Activated CD8-positive, alpha-beta memory T cell treated with anti-CD3 and anti-CD28 coated beads for 24 hours (primary cell): Measurements from ENCODE around the gene ADGRF1.
"Not testable (repeated sequence)": the region's sequence is repeated elsewhere in the genome, so short reads cannot be mapped to it uniquely, and the experiment has no call there.

Experiments used
- DNase-seq: peaks from one replicate; pipeline ENCODE4 v3.0.0-alpha.2; 2020

Gene ADGRF1

DNA sequence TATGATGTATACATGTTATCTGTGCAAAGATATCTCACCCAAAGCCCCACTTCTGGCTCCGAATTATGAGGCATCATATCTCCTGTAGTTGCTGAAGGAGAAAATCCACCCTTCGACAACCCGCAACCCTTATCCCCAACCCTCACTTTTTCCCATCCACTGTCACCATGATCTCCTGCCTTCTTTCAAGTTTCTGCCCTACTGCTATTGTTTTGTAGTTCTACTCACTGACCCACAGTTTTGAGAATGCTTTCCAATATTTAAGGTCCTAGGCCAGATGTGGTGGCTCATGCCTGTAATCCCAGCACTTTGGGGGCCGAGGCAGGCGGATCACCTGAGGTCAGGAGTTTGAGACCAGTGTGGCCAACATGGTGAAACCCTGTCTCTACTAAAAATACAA, 22.2 kb downstream of the ADGRF1 start:
- DNase-seq, result no peak

DNA sequence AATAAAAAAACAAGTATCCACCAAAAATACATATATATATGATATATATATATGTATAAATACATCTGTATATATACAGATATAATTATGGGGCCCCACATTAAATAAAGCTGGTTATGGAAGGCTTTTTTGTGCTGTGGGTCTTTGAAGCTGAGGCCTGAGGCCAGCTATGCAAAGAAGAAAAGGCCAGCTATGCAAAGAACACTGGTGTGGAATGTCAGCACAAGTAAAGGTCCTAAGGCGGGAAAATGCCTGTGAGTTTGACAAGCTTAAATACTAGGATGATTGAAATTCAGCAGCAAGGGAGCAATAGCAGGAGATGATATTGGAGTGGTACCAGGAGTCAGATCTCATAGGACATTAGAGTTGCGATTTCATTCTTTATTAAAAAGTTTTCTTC, 25.2 kb downstream of the ADGRF1 start:
- DNase-seq, result no peak

DNA sequence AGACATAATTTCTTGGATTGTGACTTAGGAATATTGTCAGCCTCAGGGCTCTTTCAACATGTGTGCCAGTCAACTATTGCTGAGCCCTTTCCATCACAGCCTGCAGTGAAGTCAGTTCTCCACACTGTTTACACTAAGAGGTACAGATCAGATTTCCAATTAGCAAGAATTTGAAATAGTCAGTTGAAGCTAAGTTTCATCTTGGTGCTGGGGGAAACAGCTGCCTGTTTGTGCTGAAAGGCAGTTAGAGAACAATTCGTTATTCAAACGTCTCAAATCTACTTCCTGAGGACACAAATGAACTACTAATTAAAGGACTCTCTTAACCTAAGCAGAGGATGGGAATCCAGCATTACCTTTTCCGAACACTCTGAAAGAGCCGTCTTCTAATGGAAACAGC, 25.9 kb downstream of the ADGRF1 start:
- DNase-seq, result no peak

DNA sequence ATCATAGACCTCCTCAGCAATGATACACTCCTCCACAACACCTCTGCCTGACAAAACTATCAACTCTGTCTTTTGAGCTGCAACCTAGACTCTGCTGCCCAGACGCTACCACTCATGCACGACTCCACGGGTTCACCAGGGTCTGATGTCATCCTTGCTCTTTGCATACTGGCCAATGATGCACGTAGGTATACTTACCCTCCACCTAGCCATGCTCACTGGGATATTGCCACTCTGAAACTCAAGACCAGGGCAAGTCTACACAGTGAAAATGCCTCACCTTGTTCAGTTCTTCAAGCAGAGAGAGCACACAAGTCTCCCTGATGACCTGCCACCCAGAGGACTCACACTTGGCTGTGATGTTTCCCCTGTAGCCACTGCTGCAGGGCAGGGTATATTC, 27.7 kb downstream of the ADGRF1 start:
- no peak for DNase-seq

DNA sequence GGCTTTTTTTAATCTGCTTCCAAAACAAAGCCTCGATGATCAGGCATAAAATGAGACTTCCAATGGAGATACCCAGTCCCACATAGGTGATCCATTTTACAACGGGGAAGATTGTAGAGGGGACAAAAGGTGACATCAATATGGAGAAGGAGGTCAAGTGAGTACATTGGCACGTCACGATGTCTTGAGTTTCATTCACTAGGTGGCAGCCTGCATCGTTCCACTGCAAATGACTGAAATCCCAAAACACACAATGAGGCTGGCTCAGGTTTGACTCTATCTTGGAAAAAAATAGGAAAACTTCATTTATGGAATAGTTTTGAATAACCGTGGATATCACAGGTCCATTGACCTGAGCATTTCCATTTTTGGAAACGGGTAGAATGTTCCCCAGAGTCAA, 32.5 kb downstream of the ADGRF1 start:
- DNase-seq, result no peak

DNA sequence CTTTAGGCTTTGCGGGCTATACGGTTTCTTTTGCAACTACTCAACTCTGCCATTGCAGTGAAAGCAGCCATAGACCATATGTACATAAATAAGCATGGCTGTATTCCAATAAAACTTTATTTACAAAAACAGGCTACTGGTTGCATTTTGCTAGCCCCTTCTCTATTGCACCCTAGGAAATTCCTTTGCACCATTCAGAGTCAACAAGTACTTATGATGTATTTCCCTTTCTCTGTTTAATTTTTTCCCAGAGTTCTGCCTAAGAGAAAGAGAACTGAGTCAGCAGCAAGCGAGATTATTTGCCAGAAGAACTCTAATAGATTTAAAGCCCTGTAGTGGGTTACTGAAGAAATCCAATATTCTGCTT, 33.8 kb downstream of the ADGRF1 start:
- DNase-seq, result no peak

DNA sequence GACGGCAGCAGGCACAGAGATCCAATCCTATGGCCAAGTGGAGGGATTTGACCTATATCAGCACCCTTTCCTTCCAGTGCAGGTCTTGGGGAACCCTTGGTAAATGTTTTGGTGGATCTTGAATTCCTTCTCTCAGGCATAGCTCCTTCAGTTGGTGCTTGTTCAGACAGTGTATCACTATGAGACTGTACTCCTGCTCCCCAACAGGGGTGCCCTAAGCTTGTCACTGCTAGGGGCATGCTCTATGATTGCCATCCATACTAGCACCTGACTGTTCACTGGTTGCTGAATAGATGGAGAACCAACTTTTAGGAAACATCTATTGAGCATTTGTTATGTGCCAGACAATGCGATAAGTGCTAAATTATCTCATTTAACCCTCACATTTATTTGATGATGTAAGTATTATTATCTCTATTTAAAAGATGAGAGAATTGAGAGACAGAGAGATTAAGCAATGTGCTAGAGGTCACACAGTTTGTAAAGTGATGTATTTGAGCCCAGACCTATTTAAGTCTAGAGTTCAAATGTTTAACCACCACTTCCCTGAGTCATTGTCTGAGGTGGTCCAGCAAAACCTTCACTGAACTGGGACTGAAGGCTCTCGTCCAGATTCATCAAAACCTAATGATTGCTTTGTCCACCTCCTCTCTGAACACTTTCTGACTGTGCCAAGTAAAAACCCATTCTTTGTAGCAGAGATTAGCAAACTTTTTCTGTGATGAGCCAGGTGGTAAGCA, 34.3 kb downstream of the ADGRF1 start:
- DNase-seq, result no peak

DNA sequence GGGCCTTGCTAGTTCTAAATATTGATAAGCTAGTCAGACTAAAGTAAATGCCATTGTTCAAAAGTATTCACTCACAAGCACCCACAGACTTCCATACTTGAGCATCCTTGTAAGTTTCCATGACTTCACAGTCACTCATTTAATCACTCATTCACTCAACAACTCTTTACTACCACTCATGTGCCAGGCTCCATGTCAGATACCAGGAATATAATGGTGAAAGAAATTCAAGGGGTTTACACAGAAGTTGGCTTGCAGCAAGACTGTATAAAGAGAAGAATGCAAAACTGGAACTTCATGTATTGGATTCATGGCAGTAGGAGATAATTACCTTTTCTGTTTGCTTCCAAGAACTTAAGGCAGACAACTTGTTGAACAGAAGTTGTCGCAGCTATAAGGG, 36.6 kb downstream of the ADGRF1 start:
- DNase-seq, result no peak

DNA sequence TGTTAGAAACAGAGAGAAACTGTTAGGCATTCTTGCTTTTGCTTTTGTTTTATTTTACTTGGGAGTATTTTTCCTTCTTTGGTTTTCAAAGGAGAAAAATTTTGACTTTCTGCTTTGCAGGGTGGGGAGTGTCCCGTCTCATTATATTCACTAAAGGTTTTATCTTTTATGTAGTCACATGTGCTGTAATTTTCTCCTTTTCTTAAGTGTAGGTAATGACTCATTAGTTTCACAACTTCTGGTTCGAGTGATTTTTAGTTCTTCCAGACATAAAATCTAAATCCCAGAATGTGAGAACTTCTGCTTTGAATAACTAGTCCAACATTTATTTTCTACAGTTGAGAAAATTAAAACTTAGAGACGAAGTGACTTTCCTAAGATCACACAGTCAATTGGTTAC, 37.7 kb downstream of the ADGRF1 start:
- DNase-seq, result no peak

DNA sequence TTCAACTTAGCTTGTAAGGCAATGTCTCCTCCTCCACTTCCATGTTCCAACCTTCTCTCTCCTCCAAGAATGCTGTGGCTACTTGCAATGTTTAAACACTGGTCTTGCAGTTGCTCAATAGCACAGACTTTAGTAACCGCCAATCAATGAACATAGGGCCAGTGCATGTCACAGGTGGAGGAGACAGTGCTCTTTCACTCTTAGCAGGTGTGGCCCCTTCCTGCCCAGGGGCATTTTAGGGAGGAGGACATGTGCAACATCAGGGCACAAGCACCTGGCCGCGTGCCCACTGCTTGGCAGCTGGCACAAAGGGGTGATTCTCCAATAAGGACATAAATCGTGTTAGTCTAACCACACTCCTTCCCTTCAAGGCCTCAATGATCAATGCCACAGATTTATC, 41.3 kb downstream of the ADGRF1 start:
- no peak for DNase-seq

DNA sequence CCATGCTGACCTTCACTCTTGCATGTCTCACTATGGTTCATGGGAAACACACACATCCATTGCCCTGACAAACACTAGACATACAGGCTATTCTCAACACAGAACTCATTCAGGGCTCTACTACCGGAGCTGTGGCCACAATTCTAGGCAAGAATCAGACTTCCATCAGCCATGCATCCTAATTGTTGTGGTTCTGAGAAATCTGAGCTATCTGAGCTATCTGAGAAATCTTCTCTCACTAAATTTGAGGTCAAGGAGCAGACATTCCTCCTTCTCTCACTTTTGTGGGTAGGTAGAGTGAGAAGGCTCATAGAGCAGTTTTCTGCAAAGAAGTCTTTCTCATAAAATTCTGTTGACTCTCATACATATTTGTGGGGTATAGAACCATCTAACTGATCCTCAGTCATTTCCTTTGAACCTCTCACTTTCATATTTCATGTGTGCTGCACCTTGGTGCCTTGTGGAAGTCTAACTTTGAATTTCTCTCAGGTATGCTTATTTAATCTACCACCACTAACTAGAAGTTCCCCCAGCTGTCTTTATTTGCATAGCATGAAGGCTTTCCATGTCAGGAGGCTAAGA, 43.6 kb downstream of the ADGRF1 start:
- DNase-seq, result no peak

DNA sequence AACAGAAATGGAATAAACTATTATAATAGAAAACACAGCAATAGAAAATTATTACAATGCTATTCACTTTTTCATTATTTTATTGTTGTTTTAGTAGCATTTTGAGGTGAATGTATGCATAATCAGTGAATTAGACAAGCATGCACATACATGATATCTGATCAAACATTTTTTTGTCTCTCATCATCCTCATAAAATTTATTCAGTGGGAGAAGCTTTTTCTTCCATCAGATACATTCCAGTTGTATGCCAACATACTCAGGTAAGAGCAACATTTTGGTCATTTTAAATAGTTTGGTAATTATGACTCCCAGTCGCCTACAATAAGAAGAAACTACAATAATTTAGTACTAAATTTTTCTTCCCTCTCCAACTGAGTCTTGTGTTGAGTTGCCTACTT, 44.5 kb downstream of the ADGRF1 start:
- no peak for DNase-seq

DNA sequence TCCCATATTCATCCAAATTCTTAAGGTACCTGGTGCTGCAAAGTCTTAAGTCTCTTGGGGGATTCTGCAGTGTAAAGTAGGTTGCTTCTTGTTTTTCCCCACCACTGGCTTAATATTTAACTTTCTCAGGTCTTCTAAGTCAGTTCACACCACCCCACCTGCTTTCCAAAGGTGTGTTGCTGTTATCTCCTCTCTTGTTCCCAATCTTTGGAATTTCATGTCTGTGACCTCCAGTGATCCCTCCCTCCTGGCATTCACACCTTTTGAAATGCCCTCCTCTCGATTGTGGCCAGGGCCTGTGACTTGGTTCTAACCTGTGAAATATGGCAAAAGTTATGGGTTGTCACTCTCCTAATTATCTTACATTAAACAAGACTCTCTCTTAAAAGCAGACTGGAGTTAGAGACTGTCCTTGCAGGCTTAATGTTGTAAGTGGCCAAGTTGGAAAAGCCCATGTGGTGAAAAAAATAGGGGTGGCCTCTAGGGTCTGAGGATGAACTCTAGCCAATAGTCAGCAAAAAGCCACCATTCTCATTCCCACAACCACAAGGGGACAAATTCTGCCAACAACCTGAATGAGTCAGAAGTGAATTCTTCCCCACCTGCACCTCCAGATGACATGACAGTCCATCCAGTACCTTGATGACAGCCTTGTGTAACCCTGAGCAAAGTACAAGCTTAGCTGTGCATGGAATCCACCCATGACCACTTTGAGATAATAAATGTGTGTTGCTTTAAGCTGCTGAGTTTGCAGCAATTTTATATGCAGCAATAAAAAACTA, 45.1 kb downstream of the ADGRF1 start:
- DNase-seq, result no peak

DNA sequence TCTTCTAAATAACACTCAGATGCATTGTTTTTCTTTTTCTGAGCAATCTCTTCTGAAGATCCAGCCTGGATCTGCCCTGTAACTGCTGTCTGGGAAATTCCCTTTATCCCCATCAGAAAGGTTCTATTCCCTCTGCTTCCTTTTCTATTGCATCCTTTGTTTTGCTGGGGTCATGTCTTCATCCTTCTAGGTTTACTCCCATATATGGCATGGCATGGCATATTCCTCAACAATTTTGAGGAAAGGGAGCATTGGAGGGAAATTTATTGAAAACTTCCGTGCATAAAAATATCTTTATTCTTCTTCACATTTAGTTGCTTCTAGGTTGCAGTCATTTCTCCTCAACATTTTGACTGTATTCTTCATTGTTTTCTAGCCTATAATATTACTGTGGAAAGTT, 47.2 kb downstream of the ADGRF1 start:
- no peak for DNase-seq

DNA sequence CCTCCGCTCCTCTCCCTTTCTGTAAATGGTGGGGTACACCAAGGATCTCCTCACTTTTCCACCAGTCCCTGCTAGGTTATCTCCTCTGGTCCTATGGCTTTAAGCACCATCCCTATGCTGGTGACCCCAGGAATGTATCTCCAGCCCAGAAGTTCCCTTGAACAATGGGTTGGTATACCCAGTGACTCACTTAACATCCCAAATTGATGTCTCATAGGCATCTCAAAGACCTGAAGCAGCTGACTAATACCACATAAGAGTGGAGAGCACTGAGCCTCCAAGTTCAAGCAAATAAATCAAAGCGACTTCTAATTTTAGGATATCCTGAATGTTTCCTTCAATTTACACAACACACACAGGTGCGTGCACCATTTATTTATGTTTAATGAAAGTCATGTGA, 48.3 kb downstream of the ADGRF1 start:
- no peak for DNase-seq

DNA sequence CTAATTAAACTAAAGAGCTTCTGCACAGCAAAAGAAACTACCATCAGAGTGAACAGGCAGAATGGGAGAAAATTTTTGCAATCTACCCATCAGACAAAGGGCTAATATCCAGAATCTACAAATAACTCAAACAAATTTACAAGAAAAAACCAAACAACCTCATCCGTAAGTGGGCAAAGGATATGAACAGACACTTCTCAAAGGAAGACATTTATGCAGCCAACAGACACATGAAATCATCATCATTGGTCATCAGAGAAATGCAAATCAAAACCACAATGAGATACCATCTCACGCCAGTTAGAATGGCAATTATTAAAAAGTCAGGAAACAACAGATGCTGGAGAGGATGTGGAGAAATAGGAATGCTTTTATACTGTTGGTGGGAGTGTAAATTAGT, 49.7 kb downstream of the ADGRF1 start:
- not testable (repeated sequence) for DNase-seq

DNA sequence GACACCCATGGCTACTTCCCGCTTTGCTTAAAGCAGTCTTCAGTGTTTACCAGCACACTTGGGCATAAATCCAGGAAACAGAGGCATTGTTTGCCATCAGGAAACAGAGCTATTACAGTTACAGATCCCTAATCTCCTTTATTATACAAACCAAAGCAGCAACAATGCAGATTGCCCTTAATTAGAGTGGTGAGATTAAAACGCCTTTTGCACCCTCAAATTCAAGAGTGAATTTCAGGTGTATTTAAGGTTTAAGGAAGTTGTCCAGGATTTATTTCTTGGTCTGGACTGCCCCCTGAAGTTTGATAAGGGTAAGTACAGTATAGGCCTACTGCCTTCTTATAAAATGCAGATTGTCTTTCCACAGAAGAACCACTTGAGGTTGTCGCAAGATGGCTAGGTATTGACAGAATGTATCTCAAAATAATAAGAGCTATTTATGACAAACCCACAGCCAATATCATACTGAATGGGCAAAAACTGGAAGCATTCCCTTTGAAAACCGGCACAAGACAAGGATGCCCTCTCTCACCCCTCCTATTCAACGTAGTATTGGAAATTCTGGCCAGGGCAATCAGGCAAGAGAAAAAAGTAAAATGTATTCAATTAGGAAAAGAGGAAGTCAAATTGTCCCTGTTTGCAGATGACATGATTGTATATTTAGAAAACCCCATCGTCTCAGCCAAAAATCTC, 51.2 kb downstream of the ADGRF1 start:
- DNase-seq, result not testable (repeated sequence)

DNA sequence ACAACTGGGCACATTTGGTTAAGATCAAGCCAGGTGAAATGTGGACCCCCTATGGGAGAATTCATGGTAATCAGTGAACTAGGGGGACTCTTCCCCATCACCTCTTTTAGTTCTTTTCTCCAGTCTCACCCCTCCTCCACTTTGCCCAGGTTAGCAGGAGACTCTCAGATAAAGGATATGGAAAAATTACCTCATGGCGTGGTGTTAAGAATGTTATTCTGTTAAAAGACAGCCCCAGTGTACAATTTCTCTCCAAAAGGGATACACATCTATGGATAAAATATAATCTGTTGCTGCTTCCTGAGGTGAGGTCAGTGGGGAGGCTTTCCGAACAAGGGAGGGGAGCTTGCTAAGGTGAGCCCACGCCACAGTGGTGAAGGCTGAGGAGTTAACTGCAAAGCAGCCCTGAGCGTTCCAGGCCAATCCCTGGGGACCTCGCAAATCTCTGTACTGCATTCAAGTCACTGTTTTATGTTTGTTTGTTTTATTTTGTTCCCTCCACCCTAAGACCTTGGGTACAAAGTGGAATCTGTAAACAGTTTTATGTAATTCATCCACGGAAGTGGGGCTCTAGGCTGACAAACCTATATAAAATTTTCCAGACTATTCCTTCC, 52.0 kb downstream of the ADGRF1 start:
- DNase-seq, result no peak

DNA sequence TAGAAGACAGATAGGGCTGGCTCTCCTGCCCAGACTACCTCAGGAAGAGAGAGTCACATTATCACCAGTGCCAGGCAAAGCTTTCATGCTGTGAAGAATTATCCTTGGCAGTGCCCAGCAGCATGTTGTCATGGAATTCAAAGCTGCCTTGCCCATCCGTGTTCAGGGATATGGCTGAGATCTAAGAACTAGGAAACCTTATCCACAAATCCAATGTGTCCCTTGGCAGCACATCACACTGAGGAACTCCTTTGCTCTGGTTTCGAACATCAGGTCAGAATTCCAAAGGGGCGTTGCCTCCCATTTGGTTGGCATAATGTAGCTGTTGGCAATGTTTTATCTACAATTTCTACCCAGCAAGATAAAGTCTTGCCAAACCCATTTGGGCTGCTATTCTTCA, 52.7 kb downstream of the ADGRF1 start:
- DNase-seq, result no peak

DNA sequence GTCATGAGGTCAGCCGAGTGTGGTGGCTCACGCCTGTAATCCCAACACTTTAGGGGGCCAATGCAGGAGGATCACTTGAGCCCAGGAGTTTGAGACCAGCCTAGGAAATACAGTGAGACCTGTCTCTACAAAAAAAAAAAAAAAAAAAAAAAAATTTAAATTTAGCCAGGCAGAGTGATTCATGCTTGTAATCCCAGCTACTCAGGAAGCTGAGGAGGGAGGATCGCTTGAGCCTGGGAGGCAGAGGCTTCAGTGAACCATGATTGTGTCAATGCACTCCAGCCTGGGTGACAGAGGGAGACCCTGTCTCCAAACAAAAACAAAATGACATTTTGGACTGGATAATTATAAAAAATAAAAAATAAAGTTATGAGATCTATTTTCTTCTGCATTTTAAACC, 56.2 kb downstream of the ADGRF1 start:
- no peak for DNase-seq

DNA sequence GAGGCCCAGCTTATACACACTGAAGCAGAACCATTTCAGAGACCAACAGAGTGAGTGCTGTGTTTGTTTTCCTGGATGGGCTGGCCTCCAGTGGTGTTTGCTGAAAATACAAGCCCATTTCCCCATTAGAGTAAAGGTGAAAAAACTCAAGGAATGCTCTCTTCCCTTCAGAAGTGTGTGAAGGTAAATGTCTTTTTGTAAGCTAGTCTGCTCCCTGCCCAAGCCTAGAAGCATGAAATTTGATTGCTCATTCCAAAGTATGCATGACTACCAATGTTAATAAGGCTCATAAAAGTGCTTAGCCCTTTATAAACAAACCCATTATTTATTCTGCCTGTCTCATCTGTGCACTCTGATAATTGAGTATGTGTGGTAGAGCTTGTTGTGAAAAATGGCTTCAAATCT, 59.1 kb downstream of the ADGRF1 start:
- no peak for DNase-seq

DNA sequence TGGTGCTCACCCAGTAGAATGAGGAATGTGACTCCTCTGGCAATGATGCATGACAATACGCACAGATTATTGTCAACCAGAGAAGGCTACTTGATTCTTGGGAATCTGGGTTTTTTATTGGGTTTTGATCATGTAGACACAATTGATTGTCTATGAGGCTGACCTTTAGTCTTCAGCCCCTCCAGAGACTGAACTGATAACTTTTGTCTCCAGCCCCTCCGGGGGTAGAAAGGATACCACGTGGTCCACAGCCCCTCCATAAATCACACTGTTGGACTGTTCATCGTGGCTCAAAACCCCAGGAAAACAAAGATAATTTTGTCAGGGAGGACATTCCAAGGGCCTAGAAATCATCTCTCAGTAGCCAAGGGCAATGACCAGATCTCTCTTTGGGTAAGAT, 62.9 kb downstream of the ADGRF1 start:
- DNase-seq, result no peak

DNA sequence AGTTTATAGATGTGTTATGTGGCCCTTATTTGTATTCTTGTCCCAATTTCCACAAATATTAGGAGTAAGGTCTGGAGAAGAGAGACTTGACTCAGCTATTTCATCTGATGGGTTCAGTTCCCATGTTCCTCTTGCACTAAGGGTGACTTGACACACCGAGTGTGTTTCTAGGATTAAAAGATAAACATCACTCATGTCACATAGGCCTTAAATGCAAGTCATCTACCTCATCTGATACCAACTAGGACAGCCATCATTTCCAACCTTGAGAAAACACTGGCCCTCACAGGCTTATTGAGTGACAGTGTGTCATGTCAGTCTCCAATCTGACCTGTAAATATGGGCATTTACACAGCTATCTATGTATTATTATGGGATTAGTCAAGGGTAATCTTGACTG, 67.3 kb downstream of the ADGRF1 start:
- DNase-seq, result no peak
